ENCODE results near the gene NEXN.
"Not testable (repeated sequence)": the region's sequence is repeated elsewhere in the genome, so short reads cannot be mapped to it uniquely, and the experiment has no call there.

NEXN gene

DNA sequence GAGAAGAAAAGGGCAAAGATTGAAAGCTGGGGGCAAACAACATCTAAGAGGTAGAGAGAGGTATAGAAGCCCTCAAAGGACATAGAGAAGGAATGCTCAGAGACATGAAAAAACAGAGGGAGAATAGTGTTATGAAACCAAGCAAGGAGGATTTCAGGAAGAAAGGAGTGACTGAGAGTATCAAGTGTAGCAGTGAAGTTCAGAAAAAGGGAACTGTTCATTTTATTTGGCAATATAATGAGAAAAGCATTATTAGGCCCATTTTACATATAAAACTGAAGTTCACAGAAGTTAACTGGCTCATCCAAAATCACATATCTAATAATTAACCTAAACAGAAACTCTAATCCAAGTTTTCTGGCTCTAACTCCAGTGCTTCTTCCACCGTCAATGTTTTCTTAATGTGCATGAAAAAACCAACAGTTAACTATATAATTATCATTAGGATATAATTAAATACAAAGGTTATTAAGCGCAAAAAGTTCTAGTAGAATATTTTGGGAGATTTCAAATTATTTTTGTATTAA is 17.7 kb downstream of the NEXN start:
- DNase-seq, result peak; percentile 23

DNA sequence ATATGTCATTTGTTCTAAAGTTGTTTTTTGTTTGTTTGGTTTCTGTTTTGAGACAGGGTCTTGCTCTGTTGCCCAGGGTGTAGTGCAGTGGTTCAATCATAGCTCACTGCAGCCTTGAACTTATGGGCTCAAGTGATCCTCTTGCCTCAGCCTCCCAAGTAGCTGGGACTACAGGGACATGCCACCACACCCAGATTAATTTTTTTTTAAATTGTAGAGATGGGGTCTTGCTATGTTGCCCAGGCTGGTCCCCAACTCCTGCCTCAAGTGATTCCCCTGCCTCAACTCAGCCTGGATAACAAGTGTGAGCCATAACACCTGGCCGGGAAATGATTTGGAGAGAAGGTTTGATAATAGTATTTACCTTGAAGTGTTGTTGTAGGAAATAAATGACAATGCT is 18.2 kb downstream of the NEXN start:
- no peak for DNase-seq

DNA sequence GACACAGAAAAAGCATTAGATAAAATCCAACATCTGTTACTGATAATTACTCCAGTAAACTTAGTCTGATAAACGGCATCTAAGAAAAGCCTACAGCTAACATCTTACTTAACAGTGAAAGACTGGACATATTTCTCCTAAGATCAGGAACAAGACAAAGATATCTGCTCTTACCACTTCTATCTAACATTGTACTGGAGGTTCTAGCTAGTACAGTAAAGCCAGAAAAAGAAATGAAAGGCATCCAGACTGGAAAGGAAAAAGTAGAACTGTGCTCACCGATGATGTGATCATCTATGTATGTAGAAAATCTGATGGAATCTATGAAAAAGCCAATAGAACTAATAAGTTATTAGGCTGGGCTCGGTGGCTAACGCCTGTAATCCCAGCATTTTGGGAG is 21.7 kb downstream of the NEXN start:
- DNase-seq, result no peak

DNA sequence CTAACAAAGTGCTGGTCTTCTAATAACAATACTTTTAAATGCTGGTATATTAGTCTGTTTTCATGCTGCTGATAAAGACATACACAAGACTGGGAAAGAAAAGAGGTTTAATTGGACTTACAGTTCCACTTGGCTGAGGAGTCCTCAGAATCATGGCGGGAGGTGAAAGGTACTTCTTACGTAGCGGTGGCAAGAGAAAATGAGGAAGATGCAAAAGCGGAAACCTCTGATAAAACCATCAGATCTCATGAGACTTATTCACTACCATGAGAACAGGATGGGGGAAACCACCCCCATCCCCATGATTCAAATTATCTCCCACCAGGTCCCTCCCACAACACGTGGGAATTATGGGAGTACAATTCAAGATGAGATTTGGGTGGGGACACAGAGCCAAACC is 30.5 kb downstream of the NEXN start:
- not testable (repeated sequence) for DNase-seq

DNA sequence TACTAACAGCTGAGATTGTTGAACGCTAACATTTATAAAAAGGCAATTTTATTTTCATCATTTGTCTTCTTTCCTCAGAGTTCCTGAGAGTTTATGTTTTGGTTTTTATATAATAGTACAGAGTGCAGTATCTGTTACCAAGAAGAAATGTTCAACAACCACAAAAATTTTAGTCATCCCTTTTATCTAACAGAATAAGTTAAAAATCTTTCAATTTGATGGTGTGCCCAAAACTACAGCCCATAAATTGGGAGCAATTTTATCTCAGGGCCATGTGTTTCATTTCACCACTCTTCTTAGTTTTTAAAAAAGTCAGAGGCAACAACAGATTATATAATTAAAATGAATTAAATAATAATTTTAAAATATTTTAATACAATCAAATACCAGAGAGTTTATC is 37.1 kb downstream of the NEXN start:
- no peak for DNase-seq

DNA sequence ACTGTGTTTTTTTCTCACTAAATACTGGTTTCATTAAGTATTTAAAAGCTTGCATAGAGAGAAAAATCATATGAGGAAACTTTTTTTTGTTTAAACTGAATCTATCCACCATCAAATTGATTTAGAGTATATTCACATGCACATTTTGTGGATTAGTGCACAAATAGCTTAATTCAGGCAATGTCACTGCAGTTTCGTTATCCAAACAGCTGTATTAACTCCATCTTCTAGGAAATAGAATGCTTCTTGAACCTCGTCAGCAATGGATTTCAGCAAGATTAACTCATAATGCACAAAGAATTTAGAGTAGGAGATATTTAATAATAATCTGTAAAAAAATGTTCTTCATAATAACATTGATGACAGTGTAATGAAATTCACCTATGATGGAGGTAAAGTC is 37.5 kb downstream of the NEXN start:
- DNase-seq, result no peak

DNA sequence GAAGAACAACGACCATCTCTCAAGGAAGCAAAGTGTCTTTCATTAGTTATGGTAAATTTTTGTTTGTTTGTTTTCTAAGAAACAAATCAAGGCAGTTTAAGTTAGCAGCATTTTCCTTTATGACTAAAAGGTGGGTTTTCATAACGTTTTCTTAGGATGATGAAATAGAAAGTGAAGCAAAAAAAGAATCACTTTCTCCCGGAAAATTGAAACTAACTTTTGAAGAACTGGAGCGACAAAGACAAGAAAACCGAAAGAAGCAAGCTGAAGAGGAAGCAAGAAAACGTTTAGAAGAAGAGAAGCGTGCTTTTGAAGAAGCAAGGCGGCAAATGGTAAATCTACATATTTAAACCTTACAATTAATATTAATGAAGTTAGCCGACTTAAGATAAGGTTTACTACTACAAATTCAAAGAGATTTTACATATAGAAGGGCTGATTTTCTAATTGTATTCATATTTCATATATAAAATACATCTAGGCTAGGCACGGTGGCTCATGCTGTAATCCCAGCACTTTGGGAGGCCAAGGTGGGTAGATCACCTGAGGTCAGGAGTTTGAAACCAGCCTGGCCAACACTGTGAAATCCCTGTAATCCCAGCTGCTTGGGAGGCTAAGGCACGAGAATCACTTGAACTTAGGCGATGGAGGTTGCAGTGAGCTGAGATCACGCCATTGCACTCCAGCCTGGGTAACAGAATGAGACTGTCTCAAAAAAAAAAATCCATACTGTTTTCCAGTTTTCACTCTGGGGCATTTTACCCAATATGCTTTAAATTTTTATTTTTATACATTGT is 38.3 kb downstream of the NEXN start:
- peak; percentile 89 for DNase-seq

DNA sequence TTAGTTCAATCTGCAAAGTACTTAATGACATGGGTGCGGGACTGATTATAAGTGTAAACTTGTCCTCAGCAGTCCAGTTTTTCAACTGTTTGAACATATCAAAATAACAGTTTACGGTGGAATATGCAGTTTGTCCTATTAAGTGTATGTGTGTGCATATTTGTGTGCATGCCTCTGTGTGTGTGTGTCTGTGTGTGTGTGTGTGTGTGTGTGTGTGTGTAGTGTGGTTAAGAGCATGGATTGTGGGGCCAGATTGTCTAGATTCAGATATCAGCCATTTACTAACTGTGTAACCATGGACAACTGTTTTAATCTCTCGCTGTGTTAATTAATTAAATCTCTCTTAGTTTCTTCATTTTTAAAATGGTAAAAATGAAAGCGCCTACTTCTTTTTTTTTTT is 39.0 kb downstream of the NEXN start:
- DNase-seq, result peak; percentile 17

DNA sequence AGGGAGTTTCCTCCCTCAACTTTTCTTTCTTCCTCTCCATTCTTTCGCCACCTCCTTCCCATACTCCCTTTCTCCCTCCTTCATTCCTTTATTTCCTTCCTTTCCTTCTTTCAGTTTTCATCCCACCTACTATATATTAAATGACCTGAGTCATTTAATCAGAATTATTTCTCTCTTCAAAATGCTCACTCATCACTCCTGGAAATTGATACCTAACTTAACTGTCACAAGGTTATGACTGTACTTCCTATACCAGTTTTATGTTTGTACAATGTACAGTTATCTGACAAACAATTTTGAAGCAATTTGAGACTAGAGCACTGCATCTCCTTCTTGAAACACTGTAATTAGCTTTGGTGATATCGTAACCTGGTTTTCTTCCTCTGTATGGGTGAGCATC is 41.4 kb downstream of the NEXN start:
- DNase-seq, result no peak

DNA sequence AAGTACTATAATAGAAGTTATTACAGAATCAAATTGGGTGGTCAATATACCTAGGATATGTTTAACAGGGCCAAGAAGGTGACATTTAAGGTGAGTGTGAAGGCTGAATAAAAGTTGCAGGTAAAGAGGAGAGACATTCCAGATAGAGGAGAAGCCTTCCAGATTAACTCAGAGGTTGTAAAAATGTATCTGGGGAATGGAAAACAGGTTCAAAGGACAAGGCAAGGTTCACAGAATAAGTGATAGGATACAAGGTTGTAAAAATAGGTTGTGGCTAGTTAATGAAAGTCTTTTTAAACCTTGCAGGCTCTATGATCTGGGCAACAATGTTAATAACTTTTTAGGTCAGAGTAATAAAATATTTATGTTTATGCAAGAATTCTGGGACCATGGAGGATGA is 50.2 kb downstream of the NEXN start:
- DNase-seq, result no peak

DNA sequence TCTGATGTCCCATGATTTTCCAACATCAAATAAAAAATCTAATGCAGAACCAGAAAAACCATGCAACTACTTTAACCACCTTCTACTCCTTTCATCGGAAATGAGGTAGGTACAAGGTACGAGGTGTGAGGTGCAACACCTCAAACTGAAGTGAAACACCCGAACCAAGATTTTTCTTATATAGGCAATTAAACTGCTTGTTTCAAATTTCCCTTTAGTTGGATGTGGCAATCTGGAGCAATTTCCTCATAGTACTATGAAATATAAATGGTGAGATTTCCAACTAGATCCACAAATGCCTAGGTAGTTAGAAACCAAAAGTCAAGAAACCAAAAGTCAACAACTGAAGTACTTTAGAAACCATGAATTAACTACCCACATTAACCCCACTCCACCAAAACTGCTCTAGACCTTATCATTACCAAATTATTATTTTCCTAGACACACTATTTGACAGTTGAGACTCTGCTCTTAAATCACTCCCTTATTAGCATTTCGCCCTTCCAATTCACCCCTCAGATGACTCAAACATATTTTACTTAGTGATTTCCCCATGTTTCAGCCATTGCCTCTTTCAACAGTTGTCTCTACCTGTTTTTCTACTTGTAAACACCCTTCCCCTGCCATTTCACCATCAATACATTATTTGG is 52.6 kb downstream of the NEXN start:
- no peak for DNase-seq

DNA sequence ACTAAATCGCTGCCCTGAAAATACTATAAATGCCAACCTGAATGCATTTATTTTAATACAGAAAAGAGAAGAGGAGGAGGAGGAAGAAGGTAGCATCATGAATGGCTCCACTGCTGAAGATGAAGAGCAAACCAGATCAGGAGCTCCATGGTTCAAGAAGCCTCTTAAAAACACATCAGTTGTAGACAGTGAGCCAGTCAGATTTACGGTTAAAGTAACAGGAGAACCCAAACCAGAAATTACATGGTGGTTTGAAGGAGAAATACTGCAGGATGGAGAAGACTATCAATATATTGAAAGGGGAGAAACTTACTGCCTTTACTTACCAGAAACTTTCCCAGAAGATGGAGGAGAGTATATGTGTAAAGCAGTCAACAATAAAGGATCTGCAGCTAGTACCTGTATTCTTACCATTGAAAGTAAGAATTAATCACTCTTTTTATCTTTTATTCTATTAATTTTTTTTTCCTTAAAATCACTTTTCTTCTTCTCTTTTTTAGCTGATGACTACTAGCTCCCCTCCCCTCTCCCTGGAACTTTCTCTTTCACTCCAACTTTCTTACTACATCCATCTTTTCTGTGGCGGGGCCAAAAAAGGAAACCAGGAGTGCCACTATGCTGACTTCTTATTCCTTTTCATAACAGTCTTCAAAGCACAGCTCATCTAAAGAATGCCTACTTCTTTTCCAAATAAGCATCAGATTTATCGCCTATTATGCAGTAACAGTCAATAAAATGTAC is 54.1 kb downstream of the NEXN start:
- DNase-seq, result no peak

DNA sequence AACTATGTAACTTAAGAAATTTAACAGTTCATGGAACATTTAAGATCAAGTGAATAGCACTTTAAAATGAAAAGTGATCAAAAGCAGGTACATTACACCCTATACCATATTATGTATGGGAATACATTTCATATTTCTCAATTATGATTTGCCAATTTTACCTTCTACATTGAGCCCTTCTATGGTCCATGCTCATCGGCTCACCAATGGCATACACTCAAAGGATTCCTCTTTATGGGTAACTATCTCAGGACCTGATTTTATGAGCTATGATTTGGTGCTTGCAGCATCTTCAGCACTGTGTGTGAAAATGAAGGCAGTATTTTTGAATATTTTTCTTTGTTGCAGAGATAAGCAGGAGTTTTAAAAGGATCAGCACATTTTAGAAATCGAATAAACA is 56.9 kb downstream of the NEXN start:
- DNase-seq, result no peak

DNA sequence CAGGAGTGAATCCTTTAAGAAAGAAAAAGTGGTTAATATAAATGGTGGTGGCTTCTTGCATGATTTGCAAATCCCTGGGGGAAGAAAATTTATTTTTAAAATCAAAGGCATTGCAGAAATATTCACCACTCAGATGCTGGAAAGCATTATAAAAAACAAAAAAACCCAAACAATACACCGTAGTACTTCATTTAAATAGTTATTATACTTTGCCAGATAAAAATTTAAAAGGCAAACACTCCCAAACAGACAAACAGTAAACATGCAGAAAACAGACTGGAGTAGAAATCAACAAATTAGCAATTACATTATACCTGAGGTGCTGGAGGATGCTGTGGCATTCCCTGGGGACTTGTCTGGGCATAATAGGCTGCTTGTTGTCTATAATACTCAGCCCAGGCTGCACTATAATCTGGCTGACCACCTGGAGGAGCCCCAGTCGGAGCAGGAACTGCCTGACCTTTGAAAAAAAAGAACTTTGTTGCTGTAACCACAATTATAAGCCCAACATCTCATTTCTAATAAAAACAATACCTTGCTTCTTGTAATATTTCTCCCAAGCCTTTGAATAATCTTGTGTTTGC is 60.5 kb downstream of the NEXN start:
- no peak for DNase-seq

DNA sequence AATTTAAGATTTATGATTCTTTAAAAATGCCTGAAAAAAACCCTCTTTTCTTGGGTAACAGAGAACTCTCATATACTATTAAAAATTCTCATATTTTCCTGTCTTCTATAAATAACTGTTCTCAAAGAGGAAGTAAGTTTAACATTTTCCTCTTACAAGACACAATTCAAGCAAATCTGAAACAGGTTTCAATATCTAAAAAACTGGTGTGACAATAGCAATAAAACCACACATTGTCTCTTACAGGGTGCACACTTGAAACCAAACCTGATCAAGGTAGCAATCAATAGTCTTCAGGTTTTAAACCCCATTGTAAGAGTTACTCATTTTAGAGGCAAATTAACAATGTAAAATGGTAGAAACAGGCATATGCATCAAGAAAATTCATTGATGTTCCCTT is 62.4 kb downstream of the NEXN start:
- DNase-seq, result no peak

DNA sequence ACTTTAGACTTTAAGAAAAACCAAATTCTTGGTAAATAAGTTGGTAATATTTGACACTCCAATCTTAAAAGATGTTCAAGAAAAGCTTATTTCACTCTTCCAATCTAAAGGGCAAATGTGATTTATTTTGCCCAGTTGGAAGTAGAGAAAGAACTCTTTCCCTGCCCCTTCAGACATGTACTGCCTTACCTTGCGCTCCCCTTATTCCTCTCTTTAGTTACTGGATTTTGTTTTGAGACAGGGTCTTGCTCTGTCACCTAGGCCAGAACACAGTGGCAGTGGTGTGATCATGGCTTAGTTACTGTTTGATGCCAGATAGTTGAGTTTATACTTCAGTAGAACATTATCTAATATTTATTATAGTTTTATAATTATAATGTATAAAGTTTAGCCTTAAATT is 62.9 kb downstream of the NEXN start:
- DNase-seq, result no peak

DNA sequence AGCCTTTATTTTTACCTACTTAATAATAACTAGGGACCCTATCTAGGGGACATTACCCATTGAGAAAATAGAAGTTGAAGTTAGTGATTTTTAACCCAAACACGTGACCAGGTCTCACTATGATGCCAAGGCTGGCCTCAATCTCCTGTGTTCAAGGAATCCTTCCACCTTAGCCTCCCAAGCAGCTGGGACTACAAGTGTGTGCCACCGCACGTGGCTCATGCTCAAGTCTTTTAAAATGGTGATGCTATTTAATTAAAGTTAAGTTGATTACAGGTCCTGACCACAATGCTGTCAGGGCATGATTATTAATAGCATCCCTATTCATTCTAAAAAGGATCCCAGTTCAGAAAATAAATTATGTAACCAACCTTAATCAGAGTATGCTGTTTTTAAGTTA is 65.5 kb downstream of the NEXN start:
- no peak for DNase-seq

DNA sequence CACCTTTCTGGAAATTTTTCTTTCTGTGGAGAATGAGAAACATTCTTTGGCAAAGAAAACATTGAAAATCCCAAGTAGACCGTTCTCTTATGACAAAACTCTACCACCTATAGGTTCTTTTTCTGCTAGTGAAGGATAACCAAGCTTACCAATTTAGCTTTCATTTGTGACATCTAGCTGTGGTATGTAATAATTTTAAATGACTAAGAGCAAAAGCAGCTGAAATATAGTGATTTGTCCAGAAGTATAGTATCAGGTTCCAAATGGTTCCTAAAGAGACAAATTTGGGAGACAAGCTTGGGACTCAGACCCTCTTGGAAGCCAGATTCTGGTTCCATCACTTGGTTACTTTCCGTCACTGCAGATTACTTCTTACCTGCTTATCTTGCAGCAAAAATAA is 66.1 kb downstream of the NEXN start:
- no peak for DNase-seq

DNA sequence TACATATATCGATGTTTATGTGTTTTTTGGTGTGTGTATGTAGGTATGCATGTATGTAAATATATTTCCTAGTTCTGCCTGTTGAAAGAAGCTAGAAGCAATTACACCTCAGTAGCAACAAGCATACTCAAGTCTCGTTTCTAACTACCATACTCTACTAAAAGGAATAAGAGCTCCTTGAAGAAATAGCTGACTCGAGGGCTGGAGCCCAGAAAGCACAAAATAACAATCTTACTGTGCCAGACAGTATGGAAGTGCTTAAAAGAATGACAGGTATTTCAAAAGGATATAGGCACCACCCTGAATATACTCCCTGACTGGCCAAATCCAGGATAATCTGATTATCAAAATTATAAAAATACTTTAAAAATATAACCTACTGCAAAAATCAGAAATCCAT is 67.3 kb downstream of the NEXN start:
- no peak for DNase-seq

DNA sequence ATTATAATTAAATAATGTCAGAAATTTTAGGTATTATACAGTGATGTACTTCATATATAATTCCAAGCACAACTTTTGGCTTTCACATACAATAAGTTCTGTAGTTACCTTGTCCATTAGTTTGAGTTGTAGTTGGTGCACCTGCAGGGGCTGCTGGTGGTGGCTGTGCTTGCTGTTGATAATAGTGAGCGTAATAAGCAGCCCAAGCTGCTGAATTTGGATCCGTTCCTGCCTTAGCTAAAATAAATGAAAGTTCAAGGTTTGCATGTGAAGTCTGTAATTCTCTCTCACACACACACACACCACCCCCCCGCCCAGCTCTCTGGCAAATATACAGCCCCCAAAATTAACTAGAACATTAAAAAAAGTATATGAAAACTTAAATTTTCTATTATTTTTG is 68.0 kb downstream of the NEXN start:
- DNase-seq, result no peak

DNA sequence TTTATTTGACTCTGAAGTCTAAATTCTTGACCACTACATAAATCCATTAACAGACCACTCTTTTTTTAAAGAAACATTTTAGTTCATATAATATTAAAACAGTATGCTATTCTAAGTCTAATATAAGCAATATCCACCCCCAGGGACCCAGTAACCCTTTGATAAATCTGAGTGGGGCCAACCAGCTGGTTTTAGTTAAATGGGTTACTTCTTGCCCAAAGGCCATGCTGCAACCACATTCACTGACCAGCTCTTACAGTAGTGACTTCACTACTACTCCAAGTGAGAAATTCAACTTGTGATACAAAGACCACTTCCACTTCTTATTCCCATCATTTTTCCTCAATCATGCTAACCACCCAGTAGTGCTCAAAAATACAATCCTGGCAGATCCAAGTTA is 70.0 kb downstream of the NEXN start:
- no peak for DNase-seq

DNA sequence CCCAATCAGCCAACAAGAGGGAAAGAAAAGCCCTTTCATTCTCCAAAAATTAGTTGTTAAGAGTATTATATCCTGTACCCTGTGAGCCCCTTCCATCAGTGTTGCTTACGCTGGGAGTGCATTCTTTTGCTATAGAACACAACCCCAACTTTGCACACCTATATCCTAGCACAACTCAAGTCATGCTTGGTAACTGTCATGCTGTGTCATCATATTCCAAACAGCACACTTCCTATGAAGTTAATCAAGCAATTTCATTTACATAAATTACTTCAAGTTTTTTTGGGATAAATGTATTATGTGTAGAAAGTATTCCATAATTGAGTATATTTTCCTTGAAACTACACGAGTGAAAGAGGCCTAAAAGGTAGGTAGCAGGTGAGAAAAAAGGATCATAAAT is 70.4 kb downstream of the NEXN start:
- DNase-seq, result no peak

DNA sequence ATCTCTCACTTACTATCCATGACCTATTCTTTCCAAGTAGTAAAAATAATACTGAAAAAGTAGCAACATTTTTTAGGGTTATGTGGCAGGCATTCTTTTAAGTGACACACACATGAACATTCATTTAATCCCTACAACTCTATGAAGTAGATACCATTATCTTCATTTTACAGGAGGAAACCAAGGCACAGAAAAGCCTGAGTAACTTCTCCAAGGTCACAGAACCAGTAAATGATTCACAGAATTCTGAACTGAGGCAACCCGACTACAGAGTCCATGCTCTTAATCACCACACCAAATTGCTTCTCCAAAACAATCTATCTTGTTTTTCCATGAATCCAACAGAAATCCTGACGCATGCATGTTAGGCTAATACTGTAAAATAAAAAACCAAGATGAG is 73.0 kb downstream of the NEXN start:
- no peak for DNase-seq

DNA sequence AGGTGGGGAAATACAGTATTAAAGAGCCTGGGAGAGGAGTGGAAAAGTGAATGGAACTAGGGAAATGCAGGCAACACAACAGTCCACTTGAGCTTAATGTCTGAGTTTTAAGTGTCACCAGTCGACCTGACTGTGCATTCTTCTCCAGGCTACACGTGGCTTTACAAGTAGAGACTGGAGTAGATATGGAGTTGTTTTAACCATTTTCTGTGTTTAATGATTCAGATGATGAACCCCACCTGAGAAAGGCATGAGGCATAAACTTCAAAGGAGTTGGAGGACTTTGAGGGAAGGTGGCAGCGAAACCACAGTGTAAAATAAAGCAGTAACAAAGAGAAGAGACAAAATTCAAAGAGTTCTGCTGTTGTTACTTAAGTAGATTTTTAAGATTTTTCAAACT is 77.9 kb downstream of the NEXN start:
- DNase-seq, result no peak

Data from suppressor macrophage treated with lipopolysaccharide for 4 hours (primary cell).